K562 (cell line): ENCODE measurements around the gene IDI2.

Source experiments
- ATF3 ChIP-seq, 2 experiments: fragments of 450-650 bp in 1 of 2; sonication (generic) in 1 of 2; formaldehyde crosslinking in 1 of 2; IDR thresholded peaks in 1 of 2; conservative IDR thresholded peaks in 1 of 2; 2 replicates each; pipeline versions ENCODE4 v1.6.1 to v1.8.1; 2016 to 2023; ENCODE audit warnings: mild to moderate bottlenecking in 2 of 2, moderate library complexity in 2 of 2, inconsistent platforms in 1 of 2, missing genetic modification reagents in 1 of 2
- JUND ChIP-seq, 2 experiments: IDR thresholded peaks; 2 replicates in 1 of 2; 3 replicates in 1 of 2; pipeline ENCODE4 v1.6.1; 2011; ENCODE audit warnings: borderline replicate concordance in 2 of 2, low read depth in 2 of 2, low read length in 2 of 2, improper control_type of control experiment in 1 of 2, missing biosample characterization in 1 of 2, missing genetic modification characterization in 1 of 2, missing genetic modification reagents in 1 of 2
- NFXL1 ChIP-seq: fragments of 450-650 bp; formaldehyde crosslinking; IDR thresholded peaks from 2 replicates; pipeline ENCODE4 v1.4.0; 2021; ENCODE audit warnings: mild to moderate bottlenecking
- PHF20 ChIP-seq: fragments of 450-650 bp; IDR thresholded peaks from 2 replicates; pipeline ENCODE4 v1.6.1; 2018; ENCODE audit not compliant: partially characterized antibody
- THAP7 ChIP-seq: fragments of 250-450 bp; sonication (Bioruptor Pico); IDR thresholded peaks from 2 replicates; pipeline ENCODE4 v1.5.0; 2021
- XRCC5 ChIP-seq: fragments of 200-400 bp; formaldehyde crosslinking; IDR thresholded peaks from 2 replicates; pipeline ENCODE4 v1.6.1; 2017; ENCODE audit warnings: low read depth, mild to moderate bottlenecking, low read length

GRCh38 chr10:1025683-1026082 is at the start of gene IDI2:
- TF ChIP-seq PHF20: no peak
- no peak for TF ChIP-seq THAP7 (CRISPR knock-in tag)
- no peak for TF ChIP-seq JUND (IDR thresholded peaks at IDR 0.05; ENCODE audit: borderline replicate concordance, low read depth, low read length)
- no peak for TF ChIP-seq JUND (tag; IDR thresholded peaks at IDR 0.05; ENCODE audit: borderline replicate concordance, low read depth, low read length)
- TF ChIP-seq ATF3 (IDR thresholded peaks at IDR 0.05): no peak
- no peak for TF ChIP-seq ATF3 (CRISPR knock-in tag; conservative IDR thresholded peaks at IDR 0.05)
- no peak for TF ChIP-seq XRCC5
- no peak for TF ChIP-seq NFXL1 (CRISPR knock-in tag)
